ENCODE measurements around the gene SUPT6H.

Gene SUPT6H

DNA sequence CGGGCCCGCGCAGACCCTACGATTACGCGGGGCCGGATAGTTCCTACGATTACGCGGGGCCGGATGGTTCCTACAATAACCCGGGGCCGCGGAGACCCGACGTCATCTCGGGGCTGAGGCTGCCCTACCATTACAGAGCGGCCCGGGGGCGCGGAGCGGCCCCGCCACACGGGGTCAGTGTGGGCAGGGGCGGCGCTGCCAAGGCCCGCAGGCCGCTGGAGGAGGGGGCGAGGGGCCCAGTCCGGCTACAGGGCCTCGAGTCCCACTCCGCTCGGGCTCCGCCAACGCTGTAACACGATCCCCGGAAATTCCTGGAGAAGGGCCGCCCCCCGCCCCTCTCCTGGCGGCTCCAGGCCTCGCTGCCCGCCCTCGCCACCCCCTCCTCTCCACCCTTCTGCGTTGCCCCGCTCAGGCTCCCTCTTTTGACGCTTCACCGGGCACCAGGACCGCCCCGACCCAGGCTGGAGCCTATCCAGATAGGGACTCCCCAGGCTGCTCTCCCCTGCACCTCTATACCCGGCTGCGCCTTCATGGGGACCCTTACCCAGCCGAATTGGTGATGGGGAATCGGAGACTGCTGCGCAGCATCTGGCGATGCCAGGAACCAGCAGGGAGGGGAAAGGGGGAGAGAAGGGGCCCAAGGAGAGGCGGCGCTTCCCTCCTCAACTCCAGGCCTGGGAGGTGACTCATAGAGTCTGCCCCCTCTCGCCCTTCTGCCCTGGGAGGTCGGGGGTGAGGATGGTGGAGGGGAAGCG, 55.8 kb downstream of the SUPT6H start, which contains the start of gene RAB34 (continued):
- TF ChIP-seq, protein P1, sequence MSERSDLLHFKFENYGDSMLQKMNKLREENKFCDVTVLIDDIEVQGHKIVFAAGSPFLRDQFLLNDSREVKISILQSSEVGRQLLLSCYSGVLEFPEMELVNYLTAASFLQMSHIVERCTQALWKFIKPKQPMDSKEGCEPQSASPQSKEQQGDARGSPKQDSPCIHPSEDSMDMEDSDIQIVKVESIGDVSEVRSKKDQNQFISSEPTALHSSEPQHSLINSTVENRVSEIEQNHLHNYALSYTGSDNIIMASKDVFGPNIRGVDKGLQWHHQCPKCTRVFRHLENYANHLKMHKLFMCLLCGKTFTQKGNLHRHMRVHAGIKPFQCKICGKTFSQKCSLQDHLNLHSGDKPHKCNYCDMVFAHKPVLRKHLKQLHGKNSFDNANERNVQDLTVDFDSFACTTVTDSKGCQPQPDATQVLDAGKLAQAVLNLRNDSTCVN (tag by site-specific recombination; optimal IDR thresholded peaks at IDR 0.05) = peak; percentile 45
- TF ChIP-seq, protein P2, sequence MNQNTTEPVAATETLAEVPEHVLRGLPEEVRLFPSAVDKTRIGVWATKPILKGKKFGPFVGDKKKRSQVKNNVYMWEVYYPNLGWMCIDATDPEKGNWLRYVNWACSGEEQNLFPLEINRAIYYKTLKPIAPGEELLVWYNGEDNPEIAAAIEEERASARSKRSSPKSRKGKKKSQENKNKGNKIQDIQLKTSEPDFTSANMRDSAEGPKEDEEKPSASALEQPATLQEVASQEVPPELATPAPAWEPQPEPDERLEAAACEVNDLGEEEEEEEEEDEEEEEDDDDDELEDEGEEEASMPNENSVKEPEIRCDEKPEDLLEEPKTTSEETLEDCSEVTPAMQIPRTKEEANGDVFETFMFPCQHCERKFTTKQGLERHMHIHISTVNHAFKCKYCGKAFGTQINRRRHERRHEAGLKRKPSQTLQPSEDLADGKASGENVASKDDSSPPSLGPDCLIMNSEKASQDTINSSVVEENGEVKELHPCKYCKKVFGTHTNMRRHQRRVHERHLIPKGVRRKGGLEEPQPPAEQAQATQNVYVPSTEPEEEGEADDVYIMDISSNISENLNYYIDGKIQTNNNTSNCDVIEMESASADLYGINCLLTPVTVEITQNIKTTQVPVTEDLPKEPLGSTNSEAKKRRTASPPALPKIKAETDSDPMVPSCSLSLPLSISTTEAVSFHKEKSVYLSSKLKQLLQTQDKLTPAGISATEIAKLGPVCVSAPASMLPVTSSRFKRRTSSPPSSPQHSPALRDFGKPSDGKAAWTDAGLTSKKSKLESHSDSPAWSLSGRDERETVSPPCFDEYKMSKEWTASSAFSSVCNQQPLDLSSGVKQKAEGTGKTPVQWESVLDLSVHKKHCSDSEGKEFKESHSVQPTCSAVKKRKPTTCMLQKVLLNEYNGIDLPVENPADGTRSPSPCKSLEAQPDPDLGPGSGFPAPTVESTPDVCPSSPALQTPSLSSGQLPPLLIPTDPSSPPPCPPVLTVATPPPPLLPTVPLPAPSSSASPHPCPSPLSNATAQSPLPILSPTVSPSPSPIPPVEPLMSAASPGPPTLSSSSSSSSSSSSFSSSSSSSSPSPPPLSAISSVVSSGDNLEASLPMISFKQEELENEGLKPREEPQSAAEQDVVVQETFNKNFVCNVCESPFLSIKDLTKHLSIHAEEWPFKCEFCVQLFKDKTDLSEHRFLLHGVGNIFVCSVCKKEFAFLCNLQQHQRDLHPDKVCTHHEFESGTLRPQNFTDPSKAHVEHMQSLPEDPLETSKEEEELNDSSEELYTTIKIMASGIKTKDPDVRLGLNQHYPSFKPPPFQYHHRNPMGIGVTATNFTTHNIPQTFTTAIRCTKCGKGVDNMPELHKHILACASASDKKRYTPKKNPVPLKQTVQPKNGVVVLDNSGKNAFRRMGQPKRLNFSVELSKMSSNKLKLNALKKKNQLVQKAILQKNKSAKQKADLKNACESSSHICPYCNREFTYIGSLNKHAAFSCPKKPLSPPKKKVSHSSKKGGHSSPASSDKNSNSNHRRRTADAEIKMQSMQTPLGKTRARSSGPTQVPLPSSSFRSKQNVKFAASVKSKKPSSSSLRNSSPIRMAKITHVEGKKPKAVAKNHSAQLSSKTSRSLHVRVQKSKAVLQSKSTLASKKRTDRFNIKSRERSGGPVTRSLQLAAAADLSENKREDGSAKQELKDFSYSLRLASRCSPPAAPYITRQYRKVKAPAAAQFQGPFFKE (tag by site-specific recombination; IDR thresholded peaks at IDR 0.05; ENCODE audit: borderline replicate concordance) = no peak
- no peak for TF ChIP-seq ZNF544 (tag by site-specific recombination; IDR thresholded peaks at IDR 0.05)
- TF ChIP-seq, protein P3, sequence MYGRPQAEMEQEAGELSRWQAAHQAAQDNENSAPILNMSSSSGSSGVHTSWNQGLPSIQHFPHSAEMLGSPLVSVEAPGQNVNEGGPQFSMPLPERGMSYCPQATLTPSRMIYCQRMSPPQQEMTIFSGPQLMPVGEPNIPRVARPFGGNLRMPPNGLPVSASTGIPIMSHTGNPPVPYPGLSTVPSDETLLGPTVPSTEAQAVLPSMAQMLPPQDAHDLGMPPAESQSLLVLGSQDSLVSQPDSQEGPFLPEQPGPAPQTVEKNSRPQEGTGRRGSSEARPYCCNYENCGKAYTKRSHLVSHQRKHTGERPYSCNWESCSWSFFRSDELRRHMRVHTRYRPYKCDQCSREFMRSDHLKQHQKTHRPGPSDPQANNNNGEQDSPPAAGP (tag by site-specific recombination; IDR thresholded peaks at IDR 0.05) = peak; percentile 59
- no peak for TF ChIP-seq ZNF146 (tag by site-specific recombination; IDR thresholded peaks at IDR 0.05)
- TF ChIP-seq ZNF311 (tag by site-specific recombination; IDR thresholded peaks at IDR 0.05; ENCODE audit: borderline replicate concordance) = no peak
- peak; percentile 49 for TF ChIP-seq ZEB2 (tag by site-specific recombination; IDR thresholded peaks at IDR 0.05)
- TF ChIP-seq ZNF223 (tag by site-specific recombination; IDR thresholded peaks at IDR 0.05) = no peak
- no peak for TF ChIP-seq ZNF354C (tag by site-specific recombination; IDR thresholded peaks at IDR 0.05; ENCODE audit: borderline replicate concordance, low read depth)
- TF ChIP-seq ZNF221 (tag by site-specific recombination; IDR thresholded peaks at IDR 0.05; ENCODE audit: borderline replicate concordance) = no peak
- no peak for TF ChIP-seq ZNF214 (tag by site-specific recombination; IDR thresholded peaks at IDR 0.05; ENCODE audit: borderline replicate concordance)
- no peak for TF ChIP-seq ZNF555 (tag by site-specific recombination; conservative IDR thresholded peaks at IDR 0.05)
- no peak for TF ChIP-seq ZNF138 (tag by site-specific recombination; IDR thresholded peaks at IDR 0.05; ENCODE audit: borderline replicate concordance)
- TF ChIP-seq ZNF423 (tag by site-specific recombination; IDR thresholded peaks at IDR 0.05) = no peak
- TF ChIP-seq ZNF391 (tag by site-specific recombination; IDR thresholded peaks at IDR 0.05; ENCODE audit: borderline replicate concordance, low read depth) = no peak
- TF ChIP-seq, protein P4, sequence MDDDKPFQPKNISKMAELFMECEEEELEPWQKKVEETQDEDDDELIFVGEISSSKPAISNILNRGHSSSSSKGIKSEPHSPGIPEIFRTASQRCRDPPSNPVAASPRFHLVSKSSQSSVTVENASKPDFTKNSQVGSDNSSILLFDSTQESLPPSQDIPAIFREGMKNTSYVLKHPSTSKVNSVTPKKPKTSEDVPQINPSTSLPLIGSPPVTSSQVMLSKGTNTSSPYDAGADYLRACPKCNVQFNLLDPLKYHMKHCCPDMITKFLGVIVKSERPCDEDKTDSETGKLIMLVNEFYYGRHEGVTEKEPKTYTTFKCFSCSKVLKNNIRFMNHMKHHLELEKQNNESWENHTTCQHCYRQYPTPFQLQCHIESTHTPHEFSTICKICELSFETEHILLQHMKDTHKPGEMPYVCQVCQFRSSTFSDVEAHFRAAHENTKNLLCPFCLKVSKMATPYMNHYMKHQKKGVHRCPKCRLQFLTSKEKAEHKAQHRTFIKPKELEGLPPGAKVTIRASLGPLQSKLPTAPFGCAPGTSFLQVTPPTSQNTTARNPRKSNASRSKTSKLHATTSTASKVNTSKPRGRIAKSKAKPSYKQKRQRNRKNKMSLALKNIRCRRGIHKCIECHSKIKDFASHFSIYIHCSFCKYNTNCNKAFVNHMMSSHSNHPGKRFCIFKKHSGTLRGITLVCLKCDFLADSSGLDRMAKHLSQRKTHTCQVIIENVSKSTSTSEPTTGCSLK (tag by site-specific recombination; IDR thresholded peaks at IDR 0.05) = no peak
- no peak for TF ChIP-seq SALL2 (tag by site-specific recombination; IDR thresholded peaks at IDR 0.05; ENCODE audit: borderline replicate concordance)
- TF ChIP-seq ZBTB7A (tag by site-specific recombination; IDR thresholded peaks at IDR 0.05; ENCODE audit: low read depth) = no peak; the same call in 1 of the 2 replicates
- no peak for TF ChIP-seq ZNF701 (tag by site-specific recombination; IDR thresholded peaks at IDR 0.05)
- TF ChIP-seq ZNF302 (tag by site-specific recombination; IDR thresholded peaks at IDR 0.05; ENCODE audit: low read depth) = no peak
- TF ChIP-seq ZNF621 (tag by site-specific recombination; IDR thresholded peaks at IDR 0.05) = no peak
- no peak for TF ChIP-seq ZNF133 (tag by site-specific recombination; IDR thresholded peaks at IDR 0.05)
- no peak for TF ChIP-seq HOXD13 (CRISPR knock-in tag; IDR thresholded peaks at IDR 0.05; ENCODE audit: borderline replicate concordance)
- no peak for TF ChIP-seq KLF7 (tag by site-specific recombination; IDR thresholded peaks at IDR 0.05; ENCODE audit: borderline replicate concordance)
- TF ChIP-seq SCRT2 (tag by site-specific recombination; IDR thresholded peaks at IDR 0.05) = no peak
- TF ChIP-seq ZNF24 (tag by site-specific recombination; IDR thresholded peaks at IDR 0.05) = peak; percentile 16; the same call in 1 of the 2 replicates
- peak; percentile 72 for TF ChIP-seq KLF16 (tag by site-specific recombination; IDR thresholded peaks at IDR 0.05)
- TF ChIP-seq ZNF433 (tag by site-specific recombination; IDR thresholded peaks at IDR 0.05; ENCODE audit: low read depth) = no peak
- TF ChIP-seq ZNF585B (tag by site-specific recombination; IDR thresholded peaks at IDR 0.05) = no peak
- peak; percentile 88 for TF ChIP-seq ZNF366 (tag by site-specific recombination; conservative IDR thresholded peaks at IDR 0.05)
